ENCODE results near the gene XPR1. TPM values are rescaled to one million over a fixed set of nuclear protein-coding genes. Genes with fewer than 3 reads are reported as not detected.

The XPR1 gene
- total and polyA plus RNA-seq, 2 of the 8 experiments (the other 6 are each of a cell fraction or from before 2014, with no cell fraction given) = 28.6 to 43.9 TPM

DNA sequence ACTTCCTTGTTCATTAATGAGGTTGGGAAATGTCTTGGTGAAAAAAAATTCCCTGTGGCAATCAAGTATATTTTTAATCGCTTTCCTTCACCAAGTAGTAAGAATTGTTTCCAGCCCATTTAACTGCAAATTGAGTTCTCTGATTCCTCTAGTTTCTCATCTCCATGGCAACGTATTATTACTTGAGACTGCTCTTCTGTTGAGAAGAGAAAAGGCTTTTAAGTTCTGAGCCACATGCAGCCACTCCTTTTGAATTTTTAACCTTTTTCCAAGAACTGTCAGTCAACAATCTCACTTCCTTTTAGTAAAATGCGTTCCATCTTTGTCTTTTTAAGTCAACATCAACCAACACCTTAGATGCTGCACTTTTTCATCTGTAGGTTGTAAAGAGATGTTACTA is 205.2 kb downstream of the XPR1 start:
- Histone ChIP-seq H3K79me1 (ENCODE audit: low read depth, low read length) (no peaks in the 10 kb centered on the region), H3K18ac (ENCODE audit: extremely low read depth, low read length) (no peak overlapping the region), H2BK15ac (ENCODE audit: low read length) (no peak overlapping the region), H4K8ac (ENCODE audit: extremely low read depth, insufficient read depth, low read length) (no peak overlapping the region), H3K4me3 (ENCODE audit: extremely low read depth in 1 of 4, insufficient read depth in 2 of 4, low read depth in 3 of 4, low read length in 4 of 4) (peak overlapping the region in 1 of 4 experiments; percentile 31; a peak in 1 of 8 replicates), H4K20me1 (replicated peaks in 1 of 2; ENCODE audit: control insufficient read depth in 1 of 2, insufficient read depth in 2 of 2, low read length in 2 of 2) (no peaks in the 10 kb centered on the region), H3K27ac (ENCODE audit: low read depth, low read length) (no peak overlapping the region), H4K5ac (ENCODE audit: insufficient read length, low read depth, low read length) (no peak overlapping the region), H4K91ac (replicated peaks; ENCODE audit: insufficient read length, low read length) (no peak overlapping the region), H3K79me2 (ENCODE audit: control insufficient read depth in 1 of 2, insufficient read depth in 2 of 2, low read length in 2 of 2) (no peaks in the 10 kb centered on the region), H3K4me1 (replicated peaks in 1 of 4; ENCODE audit: control insufficient read depth in 3 of 4, insufficient read depth in 4 of 4, low read length in 3 of 4) (peaks cover 0 to 6% (median 4%) of the 10 kb centered on the region in 4 experiments; a peak in 4 of 7 replicates), H2AFZ (ENCODE audit: low read length) (no peak overlapping the region), H3K23me2 (ENCODE audit: low read depth, low read length) (no peaks in the 10 kb centered on the region), H3K4ac (replicated peaks; ENCODE audit: insufficient read length, low read depth, low read length) (no peak overlapping the region), H3K27me3 (replicated peaks in 1 of 4; ENCODE audit: control insufficient read depth in 3 of 4, extremely low read depth in 1 of 4, insufficient read depth in 3 of 4, low read length in 3 of 4) (no peaks in the 10 kb centered on the region), H2BK12ac (ENCODE audit: low read depth, low read length) (no peak overlapping the region), H3K9ac (replicated peaks in 1 of 4; ENCODE audit: extremely low read depth in 1 of 4, low read depth in 3 of 4, low read length in 3 of 4) (no peak overlapping the region), H2AK5ac (ENCODE audit: low read depth, low read length) (no peak overlapping the region), H3K23ac (ENCODE audit: insufficient read length) (no peak overlapping the region), H2BK120ac (replicated peaks; ENCODE audit: low read depth, low read length) (no peak overlapping the region), H2BK5ac (ENCODE audit: low read depth, low read length) (no peak overlapping the region), H3K4me2 (ENCODE audit: insufficient read depth in 1 of 2, low read depth in 2 of 2, low read length in 2 of 2) (0 out of 4 replicates have a peak overlapping the region, but pooled peaks of 1 of the 2 experiments have one; percentile 21), H3K56ac (replicated peaks; ENCODE audit: insufficient read length, low read depth, low read length) (no peak overlapping the region), H3K36me3 (ENCODE audit: control insufficient read depth in 2 of 4, insufficient read depth in 4 of 4, low read length in 3 of 4) (0 out of 8 replicates have a peak, but pooled peaks cover 0 to 3% (median 0%) of the 10 kb centered on the region in 4 experiments), H3K14ac (ENCODE audit: insufficient read length) (no peak overlapping the region), H2BK20ac (ENCODE audit: low read length) (no peak overlapping the region), H3K9me3 (ENCODE audit: insufficient read depth in 2 of 2, low read depth in 1 of 2, low read length in 1 of 2) (peaks cover 0 to 5% of the 10 kb centered on the region in 2 experiments; a peak in 1 of 4 replicates)
- ChIA-PET CTCF (ENCODE audit: partially characterized antibody) (no interaction called here), POLR2A (ENCODE audit: partially characterized antibody) (no interaction called here)
- DNase-seq (ENCODE audit: low read depth in 1 of 2, low spot score in 2 of 2) = no peak
- no peak for TF ChIP-seq SUZ12 (IDR thresholded peaks at IDR 0.05; ENCODE audit: low read length)
- TF ChIP-seq TCF12 (IDR thresholded peaks at IDR 0.05; ENCODE audit: low read depth, low read length) = no peak
- WGBS, 2 experiments (ENCODE audit: extremely low coverage in 1 of 2, insufficient coverage in 1 of 2, insufficient read length in 1 of 2, insufficient replicate concordance in 2 of 2, low coverage in 1 of 2, low lambda C conversion rate in 2 of 2, missing lambda C conversion rate in 1 of 2) = 18% methylated on average over 3 of the region's 3 CpGs; no CpG with 5 or more reads in 1 of the 2 experiments
- FAIRE-seq = peak; percentile 82

All from H1 (cell line).